HepG2 (cell line): ENCODE measurements around the gene KRI1. TPM values are rescaled to one million over a fixed set of nuclear protein-coding genes. Genes with fewer than 3 reads are reported as not detected.

Source experiments
- EEA1 ChIP-seq: sonication (generic); formaldehyde crosslinking; IDR thresholded peaks from 2 replicates; pipeline ENCODE4 v1.5.1; 2020; ENCODE audit warnings: mild to moderate bottlenecking, missing genetic modification reagents, borderline replicate concordance
- NCOA1 ChIP-seq: sonication (generic); formaldehyde crosslinking; IDR thresholded peaks from 2 replicates; pipeline ENCODE4 v1.9.0; 2021; ENCODE audit warnings: missing genetic modification reagents
- RCOR2 ChIP-seq: IDR thresholded peaks from 2 replicates; pipeline ENCODE4 v1.6.1; 2016; ENCODE audit warnings: missing biosample characterization, missing genetic modification reagents
- ZNF646 ChIP-seq: sonication (generic); formaldehyde crosslinking; IDR thresholded peaks from 2 replicates; pipeline ENCODE4 v1.9.0; 2021; ENCODE audit warnings: mild to moderate bottlenecking, missing genetic modification reagents
- polyA plus RNA-seq, 8 experiments: library from polyadenylated mRNA; depleted of rRNA in 3 of 8; stranded (reverse) in 7 of 8; unstranded in 1 of 8; fragments of >200 nt; fragmentation: Illumina TruSeq in 4 of 8; extraction: Trizol in 4 of 8; gene quantifications; 2 replicates each; pipeline versions ENCODE4 v1.2.1 to v1.2.3, GENCODE V29; 2011 to 2016; ENCODE audit warnings: low read depth in 4 of 8, missing spikeins in 1 of 8, mixed read lengths in 1 of 8; ENCODE audit not compliant: insufficient read depth in 1 of 8
- total RNA-seq, 5 experiments: library from RNA; depleted of rRNA; stranded (reverse); fragments of >200 nt; fragmentation: Illumina TruSeq; extraction: Trizol; gene quantifications; 2 replicates each; pipeline ENCODE4 v1.2.3, GENCODE V29; 2016; ENCODE audit warnings: low read depth in 1 of 5
- TF ChIP-seq, protein P1 (sequence below), 2 experiments: sonication (generic) in 1 of 2; formaldehyde crosslinking in 1 of 2; IDR thresholded peaks; 2 replicates each; pipeline versions ENCODE4 v1.4.0 to v1.6.1; 2016 to 2020; ENCODE audit warnings: borderline replicate concordance in 1 of 2, low read depth in 1 of 2, mild to moderate bottlenecking in 1 of 2, missing genetic modification reagents in 1 of 2
- TF ChIP-seq, protein P2 (sequence below), 2 experiments: fragments of 450-650 bp in 1 of 2; sonication (generic) in 1 of 2; formaldehyde crosslinking in 1 of 2; IDR thresholded peaks; 2 replicates each; pipeline versions ENCODE4 v1.6.1 to v1.8.0; 2016 to 2022; ENCODE audit warnings: antibody characterized with exemption in 1 of 2, mild to moderate bottlenecking in 1 of 2, missing genetic modification reagents in 1 of 2

Gene KRI1
- total and polyA plus RNA-seq, 2 of the 13 experiments (the other 11 are each of a cell fraction or from before 2014, with no cell fraction given), result 9.1 to 11.7 TPM

DNA sequence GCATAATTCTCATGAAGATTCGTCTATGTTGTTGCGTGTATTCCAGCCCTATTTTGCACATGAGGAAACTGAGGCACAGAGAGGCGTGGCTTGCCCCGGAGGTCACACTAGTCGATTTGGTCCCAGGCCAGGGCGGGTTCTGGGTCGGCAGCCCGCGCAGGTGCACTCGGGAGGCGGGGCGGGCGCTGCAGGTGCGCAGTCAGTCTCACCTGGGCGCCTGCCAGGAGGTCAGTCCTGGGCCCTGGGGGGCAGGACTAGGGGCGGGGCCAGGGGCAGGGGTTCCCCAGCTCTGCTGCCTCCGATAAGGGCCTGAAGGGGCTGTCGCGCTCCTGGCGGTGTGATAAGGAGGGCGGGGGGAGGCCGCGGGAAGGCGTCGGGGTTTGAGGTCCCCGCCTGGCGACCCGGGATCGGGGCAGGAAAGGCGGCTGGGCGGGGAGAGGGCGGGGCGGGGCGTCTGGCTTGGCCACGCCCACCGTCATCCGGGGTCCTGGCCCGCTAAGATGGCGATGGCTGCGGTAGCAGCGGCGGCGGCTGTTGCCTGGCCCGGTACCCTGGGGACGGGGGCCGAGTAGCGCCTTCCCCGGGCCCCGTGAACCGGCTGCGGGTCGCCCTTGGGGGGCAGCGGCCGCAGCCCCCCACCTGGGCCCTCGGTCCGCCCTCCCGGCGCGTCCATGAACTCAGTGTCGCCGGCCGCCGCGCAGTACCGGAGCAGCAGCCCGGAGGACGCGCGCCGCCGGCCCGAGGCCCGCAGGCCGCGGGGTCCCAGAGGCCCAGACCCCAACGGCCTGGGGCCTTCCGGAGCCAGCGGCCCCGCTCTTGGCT is 22.2 kb downstream of the KRI1 start, which contains the start of gene ATG4D (continued):
- TF ChIP-seq ZNF646 (no peak), EEA1 (CRISPR knock-in tag) (0 out of 2 replicates have a peak, but pooled peaks have one; percentile 0), NCOA1 (CRISPR knock-in tag) (no peak), RCOR2 (no peak)
- TF ChIP-seq, protein P1, sequence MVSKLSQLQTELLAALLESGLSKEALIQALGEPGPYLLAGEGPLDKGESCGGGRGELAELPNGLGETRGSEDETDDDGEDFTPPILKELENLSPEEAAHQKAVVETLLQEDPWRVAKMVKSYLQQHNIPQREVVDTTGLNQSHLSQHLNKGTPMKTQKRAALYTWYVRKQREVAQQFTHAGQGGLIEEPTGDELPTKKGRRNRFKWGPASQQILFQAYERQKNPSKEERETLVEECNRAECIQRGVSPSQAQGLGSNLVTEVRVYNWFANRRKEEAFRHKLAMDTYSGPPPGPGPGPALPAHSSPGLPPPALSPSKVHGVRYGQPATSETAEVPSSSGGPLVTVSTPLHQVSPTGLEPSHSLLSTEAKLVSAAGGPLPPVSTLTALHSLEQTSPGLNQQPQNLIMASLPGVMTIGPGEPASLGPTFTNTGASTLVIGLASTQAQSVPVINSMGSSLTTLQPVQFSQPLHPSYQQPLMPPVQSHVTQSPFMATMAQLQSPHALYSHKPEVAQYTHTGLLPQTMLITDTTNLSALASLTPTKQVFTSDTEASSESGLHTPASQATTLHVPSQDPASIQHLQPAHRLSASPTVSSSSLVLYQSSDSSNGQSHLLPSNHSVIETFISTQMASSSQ (IDR thresholded peaks at IDR 0.05; ENCODE audit: low read depth), result no peak
- TF ChIP-seq, protein P1 (CRISPR knock-in tag; IDR thresholded peaks at IDR 0.05; ENCODE audit: borderline replicate concordance), result no peak
- TF ChIP-seq, protein P2, sequence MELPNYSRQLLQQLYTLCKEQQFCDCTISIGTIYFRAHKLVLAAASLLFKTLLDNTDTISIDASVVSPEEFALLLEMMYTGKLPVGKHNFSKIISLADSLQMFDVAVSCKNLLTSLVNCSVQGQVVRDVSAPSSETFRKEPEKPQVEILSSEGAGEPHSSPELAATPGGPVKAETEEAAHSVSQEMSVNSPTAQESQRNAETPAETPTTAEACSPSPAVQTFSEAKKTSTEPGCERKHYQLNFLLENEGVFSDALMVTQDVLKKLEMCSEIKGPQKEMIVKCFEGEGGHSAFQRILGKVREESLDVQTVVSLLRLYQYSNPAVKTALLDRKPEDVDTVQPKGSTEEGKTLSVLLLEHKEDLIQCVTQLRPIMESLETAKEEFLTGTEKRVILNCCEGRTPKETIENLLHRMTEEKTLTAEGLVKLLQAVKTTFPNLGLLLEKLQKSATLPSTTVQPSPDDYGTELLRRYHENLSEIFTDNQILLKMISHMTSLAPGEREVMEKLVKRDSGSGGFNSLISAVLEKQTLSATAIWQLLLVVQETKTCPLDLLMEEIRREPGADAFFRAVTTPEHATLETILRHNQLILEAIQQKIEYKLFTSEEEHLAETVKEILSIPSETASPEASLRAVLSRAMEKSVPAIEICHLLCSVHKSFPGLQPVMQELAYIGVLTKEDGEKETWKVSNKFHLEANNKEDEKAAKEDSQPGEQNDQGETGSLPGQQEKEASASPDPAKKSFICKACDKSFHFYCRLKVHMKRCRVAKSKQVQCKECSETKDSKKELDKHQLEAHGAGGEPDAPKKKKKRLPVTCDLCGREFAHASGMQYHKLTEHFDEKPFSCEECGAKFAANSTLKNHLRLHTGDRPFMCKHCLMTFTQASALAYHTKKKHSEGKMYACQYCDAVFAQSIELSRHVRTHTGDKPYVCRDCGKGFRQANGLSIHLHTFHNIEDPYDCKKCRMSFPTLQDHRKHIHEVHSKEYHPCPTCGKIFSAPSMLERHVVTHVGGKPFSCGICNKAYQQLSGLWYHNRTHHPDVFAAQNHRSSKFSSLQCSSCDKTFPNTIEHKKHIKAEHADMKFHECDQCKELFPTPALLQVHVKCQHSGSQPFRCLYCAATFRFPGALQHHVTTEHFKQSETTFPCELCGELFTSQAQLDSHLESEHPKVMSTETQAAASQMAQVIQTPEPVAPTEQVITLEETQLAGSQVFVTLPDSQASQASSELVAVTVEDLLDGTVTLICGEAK (IDR thresholded peaks at IDR 0.05), result no peak
- TF ChIP-seq, protein P2 (CRISPR knock-in tag; IDR thresholded peaks at IDR 0.05), result no peak
